ENCODE measurements around the gene SMIM14. TPM values are rescaled to one million over a fixed set of nuclear protein-coding genes. Genes with fewer than 3 reads are reported as not detected.
"Not testable (repeated sequence)": the region's sequence is repeated elsewhere in the genome, so short reads cannot be mapped to it uniquely, and the experiment has no call there.

The SMIM14 gene
- total RNA-seq, 2 donors from 2014 or later: 95.3 to 98.0 TPM

DNA sequence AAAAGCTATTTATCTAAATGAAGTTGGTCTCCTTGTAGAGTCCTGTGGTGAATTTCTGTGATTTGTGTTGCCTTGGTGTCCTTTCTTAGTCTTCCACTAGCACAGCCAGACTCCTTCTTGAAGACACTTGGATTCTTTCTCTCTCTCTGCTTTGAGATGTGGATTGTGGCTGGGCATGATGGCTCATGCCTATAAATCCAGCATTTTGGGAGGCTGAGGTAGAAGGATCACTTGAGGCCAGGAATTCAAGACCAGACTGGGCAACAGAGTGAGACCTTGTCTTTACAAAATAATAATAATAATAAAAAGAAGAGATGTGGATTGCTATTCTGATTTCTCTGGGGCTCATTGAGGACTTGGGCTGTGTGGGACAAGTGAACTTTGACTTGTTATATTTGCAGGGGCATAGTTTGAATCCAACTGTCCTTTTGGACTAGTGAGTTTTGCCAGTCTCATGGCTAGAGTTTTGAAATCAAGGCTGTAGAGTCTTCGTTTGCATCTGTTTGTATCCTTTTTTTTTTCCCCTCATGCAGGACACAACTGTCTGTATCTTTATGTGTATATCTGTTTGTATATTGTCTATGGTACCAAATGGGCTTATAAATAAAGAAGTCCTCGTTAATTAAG is 11.1 kb upstream of the SMIM14 start:
- intact Hi-C loops (cut with DNase I): no loop called here
- no peak for DNase-seq (ENCODE audit: low spot score)

DNA sequence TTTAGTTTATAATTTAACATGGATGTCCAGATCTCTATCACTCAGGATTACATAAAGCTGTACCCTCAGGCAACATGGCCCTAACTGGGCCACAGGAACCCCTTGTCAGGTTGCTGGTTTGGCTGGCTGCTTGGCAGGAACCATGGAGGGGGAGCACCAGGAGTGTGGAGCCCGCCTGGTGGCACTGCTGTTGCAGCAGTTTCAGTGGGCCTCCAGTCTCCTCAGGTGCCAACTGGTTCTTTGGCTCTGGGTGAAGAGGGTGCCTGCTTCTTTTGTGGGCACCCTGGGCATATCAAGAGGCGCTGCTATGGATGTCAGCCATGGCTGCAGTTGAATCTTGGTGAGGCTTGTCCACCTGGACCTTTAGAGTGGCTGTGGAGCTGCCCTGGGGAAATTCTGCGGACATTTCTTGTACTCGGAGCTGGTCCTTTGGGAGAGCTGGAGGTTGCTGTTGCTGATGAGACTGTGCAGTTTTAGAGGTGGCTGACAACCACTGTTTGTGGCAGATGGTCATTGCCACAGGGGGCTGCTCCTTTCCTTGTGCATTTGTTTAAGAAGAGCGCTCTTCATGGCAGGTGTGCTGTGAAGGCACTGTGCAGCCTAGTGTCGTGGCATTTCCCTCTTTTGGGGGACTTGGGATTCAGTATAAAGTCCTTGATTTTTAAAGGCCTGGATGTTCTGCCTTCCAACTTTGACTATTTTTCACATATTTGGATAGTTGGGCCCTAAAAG is 10.3 kb upstream of the SMIM14 start:
- intact Hi-C loops (cut with DNase I): no loop called here
- DNase-seq (ENCODE audit: low spot score): no peak

DNA sequence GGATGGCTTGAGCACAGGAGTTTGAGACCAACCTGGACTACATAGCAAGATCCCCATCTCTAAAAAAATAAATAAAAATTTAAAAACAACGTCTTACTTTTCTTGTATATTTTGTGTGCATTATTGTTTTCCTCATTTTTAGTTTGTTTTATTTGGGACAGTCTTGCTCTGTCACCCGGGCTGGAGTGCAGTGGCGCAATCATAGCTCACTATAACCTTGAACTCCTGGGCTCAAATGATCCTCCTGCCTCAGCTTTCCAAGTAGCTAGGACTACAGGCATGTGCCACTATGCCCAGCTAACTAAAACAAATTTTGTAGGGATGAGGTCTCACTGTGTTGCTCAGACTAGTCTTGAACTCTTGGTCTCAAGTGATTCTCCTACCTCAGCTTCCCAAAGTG is 9.5 kb upstream of the SMIM14 start:
- no peak for DNase-seq (ENCODE audit: low spot score)
- intact Hi-C loops (cut with DNase I): no loop called here

DNA sequence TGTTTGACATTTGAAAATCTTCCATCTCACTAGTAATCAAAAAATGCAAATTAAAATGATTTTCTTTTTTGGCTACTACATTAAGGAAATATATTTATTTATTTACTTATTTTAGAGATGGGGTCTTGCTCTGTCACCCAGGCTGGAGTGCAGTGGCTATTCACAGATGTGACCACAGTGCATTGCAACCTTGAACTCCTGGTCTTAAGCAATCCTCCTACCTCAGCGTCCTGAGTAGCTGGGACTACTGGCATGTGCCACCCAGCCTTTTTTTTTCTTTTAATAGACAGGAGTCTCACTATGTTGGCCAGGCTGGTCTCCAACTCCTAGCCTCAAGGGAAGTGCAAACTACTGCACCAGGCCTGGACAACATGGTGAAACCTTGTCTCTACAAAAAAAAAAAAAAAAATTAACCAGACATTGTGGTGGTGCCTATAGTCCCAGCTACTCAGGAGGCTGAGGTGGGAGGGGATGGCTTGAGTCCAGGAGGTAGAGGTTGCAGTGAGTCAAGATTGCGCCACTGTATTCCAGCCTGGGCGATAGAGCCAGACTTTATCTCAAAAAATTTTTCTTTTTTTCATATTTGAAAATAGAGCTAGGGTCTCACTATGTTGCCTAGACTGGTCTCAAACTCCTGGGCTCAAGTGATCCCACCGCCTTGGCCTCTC is 4.4 kb upstream of the SMIM14 start:
- no peak for DNase-seq (ENCODE audit: low spot score)
- intact Hi-C loops (cut with DNase I): no loop called here

DNA sequence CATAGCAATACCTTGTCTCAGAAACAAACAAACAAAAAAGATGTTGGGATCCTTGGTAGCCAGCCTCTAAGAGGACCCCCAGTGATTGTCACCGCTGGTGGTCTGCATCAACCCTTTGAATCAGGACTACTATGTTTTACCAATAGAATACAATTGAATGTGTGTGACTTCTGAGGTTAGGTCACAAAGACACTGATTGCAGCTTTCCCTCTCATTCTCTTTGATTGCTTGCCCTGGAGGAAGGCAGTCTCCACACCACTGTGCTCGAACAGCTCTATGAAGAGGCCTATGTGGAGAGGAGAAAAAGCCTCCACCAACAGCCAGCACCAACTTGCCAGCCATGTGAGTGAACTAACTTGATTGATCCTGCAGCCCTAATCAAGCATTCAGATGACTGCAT is 2.8 kb upstream of the SMIM14 start:
- peak; percentile 29 for DNase-seq (ENCODE audit: low spot score)
- intact Hi-C loops (cut with DNase I): no loop called here

DNA sequence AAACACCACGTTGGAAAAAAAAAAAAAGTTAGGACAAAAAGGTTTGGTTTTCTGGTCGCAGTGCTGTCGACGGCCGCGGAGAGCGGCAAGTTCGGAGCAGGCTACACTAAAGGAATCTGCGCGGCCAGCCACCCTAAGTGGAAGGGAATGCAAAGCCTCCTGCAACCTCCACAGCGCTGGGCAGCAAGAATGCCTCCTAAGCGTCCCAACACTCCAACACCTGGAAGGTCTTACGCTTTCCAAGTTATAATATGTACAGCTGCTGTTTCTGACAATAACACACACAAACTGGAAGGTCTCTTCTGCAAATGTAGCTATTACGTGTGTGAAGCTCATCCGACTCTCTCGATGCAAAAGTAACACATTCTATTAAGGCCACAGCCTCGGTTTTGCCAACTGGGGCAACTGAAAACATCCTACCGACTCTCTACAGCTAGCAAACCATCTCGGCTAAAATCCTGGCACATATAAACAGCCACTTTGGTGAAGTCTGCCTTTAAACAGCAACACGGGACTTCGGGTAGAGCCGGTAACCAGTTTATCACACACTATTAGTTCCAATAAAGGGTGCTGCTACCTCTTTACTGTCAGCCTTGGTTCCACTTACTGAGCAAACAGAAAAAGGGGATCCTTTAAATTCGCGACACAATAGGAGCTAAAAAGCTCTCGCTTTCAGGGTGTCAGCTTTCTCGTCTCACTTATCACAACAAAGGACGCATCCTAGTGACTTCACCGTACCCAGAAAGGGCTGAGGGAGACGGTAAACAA is 895 bp downstream of the SMIM14 start:
- intact Hi-C loops (cut with DNase I): loop anchor here in 1 of 2 donors (2.0 to 5.0 kb wide), 2 partner anchors 25 to 110 kb away; partner anchors contain the start of gene UGDH
- peak; percentile 88 for DNase-seq (ENCODE audit: low spot score)

DNA sequence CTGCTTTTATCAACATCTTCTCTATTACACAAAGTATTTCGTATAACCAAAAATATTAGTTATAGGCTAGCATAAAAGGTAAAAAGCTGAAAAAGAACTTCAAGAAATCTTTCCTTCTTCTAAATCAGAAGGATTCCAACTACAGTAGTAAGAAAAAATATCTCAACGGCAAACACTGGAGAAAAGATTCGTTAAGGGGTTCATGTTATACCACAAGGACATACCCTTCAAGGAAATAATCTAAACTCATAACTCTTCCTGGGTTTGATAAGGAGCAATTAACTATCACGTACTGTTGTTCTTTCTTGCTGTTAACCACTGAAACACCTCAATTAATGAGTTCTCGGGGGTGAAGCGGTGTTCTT is 1.5 kb downstream of the SMIM14 start:
- intact Hi-C loops (cut with DNase I): loop anchor here in 1 of 2 donors (2.0 to 5.0 kb wide), 2 partner anchors 24 to 110 kb away; partner anchors contain the start of gene UGDH

DNA sequence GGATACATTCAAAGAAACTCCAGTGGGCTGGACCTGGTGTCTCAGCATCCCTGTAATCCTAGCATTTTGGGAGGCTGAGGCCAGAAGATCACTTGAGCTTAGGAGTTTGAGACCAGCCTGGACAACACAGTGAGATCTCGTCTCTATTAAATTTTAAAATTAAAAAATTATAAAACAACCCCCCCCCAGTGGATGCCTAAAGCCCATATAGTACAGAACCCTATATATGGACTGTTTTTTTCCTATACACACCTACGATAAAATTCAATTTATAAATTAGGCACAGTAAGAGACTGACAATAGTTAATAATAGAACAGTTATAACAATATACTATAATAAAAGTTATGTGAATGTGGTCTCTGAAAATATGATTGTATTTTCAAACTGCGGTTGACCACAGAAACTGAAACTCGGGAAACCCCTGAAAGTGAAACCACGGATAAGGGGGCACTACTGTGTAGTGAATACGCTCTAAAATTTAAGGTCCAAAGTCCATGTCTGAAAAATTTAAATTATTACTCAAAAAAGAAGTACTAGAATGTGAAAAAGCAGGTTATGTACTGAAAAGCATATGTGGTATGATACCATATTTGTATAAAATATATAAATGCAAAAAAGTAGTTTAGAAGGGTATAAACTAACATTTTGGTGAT is 2.0 kb downstream of the SMIM14 start:
- DNase-seq (ENCODE audit: low spot score): no peak
- intact Hi-C loops (cut with DNase I): loop anchor here in 1 of 2 donors (2.0 to 5.0 kb wide), 2 partner anchors 24 to 109 kb away; partner anchors contain the start of gene UGDH

More for the DNA sequence above, 1.5 kb downstream of the SMIM14 start:
- no peak for DNase-seq (ENCODE audit: low spot score)

DNA sequence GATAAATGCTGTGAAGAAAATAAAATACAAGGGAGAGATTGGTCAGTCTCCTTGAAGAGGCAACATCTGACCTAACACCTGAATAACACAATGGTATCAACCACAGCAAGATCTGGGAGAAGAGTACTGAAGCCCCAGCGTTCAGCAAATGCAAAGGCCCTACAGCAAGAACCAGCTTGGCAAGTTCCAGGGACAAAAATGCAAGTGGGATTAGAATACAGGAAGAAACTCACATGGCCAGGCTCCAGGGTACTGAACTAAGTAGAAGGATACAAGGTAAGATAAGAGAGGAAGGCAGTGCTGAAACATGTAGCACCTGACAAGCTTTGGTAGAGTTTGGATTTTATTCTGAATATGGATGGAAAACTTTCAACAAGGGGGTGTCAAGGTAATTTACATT is 3.6 kb downstream of the SMIM14 start:
- intact Hi-C loops (cut with DNase I): loop anchor here in 1 of 2 donors (5.0 kb wide), 1 partner anchor 108 kb away; the partner anchor contains the start of gene UGDH
- DNase-seq (ENCODE audit: low spot score): no peak

DNA sequence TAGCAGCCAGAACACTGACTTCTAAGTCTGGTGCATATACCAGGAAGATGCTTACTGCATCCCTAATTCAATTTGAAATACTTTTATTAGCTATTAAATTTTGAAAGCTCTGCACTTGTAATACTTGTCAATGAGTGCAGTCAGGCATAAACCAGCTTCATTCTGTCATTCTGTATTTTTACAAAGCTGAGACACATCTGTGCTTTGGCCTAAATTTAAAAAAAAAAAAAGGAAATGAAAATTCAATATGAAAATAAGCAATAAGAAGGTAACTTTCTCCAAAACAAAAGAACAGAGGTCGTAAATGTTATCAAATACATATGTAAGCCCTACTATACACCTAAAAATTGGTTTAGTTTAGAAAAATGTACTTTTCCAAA is 7.0 kb downstream of the SMIM14 start:
- intact Hi-C loops (cut with DNase I): no loop called here
- DNase-seq (ENCODE audit: low spot score): no peak

DNA sequence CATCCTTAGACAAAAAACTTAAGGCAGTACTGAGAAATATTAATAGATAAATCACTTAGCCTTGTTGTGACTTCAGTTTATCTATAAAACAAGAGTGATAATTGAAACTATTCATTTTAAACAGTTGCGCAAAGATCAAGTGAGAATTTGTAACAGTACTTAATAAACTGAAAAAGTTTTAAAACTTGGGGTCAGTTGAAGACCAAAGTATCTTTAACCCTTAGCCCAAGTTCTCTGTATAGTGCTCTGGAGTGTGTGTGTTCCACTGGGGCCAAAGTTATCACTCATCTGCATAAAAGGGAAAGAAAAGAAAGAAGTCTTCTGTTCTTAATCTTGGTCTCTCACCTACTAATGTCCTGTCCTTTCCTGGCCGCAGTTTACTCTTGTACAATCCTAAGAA is 11.3 kb downstream of the SMIM14 start:
- intact Hi-C loops (cut with DNase I): no loop called here
- DNase-seq (ENCODE audit: low spot score): no peak

DNA sequence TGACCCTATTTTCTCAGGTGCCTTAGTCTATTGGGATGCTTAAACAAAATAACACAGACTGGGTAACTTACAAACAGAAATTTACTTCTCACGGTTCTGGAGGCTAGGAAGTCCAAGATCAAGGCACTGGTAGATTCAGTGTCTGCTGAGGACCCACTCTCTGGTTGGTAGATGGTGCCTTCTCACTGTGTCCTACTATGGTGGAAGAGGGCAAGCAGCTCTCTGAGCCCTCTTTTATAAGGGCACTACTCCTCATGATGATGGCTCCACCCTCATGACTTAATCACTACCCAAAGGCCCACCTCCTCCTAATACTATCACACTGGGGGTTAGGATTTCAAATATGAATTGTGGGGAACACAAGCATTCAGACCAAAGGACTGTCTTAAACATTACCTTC is 11.8 kb downstream of the SMIM14 start:
- intact Hi-C loops (cut with DNase I): no loop called here
- no peak for DNase-seq (ENCODE audit: low spot score)

DNA sequence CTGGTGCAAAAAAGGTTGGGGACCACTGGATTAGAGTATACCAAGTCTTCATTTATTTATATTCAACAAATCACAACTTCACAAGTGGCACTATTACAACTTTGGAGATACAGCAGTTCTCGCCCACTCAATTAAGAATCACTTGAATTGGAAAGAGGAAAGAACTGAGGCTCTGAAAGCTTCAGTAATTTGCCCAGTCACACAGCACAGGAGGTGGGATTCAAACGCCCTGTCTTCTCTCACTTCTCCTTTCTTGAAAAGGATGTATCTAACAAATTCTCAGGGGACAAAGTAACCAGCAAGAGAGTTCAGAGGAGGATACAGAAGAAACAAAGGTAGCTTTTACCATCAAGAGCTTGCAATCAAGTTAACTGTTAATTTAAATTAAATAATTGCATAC is 12.4 kb downstream of the SMIM14 start:
- no peak for DNase-seq (ENCODE audit: low spot score)
- intact Hi-C loops (cut with DNase I): no loop called here

DNA sequence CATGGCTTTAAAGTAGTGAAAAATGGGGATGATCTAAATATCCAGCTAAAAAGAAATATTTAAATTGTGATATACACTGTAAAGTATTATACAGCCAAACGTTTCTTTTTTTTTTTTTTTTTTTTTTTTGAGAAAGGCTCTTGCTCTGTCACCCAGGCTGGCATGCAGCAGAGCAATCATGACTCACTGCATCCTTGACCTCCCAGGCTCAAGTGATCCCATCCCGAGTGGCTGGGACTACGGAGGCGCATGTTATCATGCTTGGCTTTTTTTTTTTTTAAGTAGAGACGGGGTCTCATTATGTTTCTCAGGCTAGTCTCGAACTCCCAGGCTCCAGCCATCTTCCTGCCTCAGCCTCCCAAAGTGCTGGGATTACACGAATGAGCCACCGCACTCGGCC is 17.1 kb downstream of the SMIM14 start:
- no peak for DNase-seq (ENCODE audit: low spot score)
- intact Hi-C loops (cut with DNase I): no loop called here

DNA sequence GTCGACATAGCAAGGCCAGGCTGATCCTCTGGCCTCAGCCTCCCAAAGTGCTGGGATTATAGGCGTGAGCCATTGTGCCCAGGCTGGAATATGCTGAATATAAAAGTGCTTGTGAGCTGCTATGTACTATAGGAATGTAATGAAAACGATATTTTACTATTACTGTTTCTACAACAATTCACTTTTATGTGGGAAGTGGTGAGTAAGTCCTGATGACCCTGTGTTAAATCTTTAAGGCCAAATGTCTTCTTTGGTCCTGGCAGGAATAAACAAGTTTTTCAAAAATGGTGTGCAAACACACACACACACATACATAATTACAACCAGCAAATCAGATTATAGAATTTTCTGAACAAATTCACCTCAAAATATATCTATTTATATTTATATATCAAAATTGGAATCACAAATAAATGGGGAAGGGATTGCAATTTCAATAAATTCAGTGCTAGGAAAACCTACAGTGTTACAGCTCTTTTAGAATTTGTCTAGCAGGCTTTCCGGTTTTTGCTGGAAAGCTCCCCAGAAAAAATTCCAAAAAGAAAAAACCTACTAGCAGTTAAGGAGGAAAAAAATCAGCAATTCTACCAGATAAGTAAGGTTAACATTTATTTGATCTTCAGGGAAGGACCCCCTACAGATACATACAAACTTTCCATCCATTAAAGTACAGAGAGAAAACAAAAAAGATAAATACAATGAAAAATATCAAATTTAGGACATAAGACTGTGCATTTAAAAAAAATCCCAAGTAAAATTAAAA is 17.9 kb downstream of the SMIM14 start:
- intact Hi-C loops (cut with DNase I): no loop called here
- no peak for DNase-seq (ENCODE audit: low spot score)

DNA sequence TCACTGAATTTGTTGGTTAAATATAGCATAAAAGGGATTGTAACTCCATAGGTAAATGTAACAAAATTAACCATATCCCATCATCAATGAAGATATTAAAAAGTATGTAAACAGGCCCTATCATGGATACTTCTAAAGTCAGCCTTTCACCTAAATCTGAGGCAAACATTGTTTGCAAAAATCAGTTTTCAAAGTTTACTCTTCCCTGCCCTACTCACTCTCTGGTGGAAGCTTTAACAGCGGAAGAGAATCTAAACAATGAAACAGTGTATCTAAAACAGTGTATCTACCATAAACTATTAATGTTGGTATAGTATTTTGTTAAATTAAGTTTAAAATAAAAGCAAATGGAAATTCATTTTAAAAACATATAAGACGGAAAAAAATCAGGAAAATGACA is 21.1 kb downstream of the SMIM14 start:
- no peak for DNase-seq (ENCODE audit: low spot score)
- intact Hi-C loops (cut with DNase I): no loop called here

DNA sequence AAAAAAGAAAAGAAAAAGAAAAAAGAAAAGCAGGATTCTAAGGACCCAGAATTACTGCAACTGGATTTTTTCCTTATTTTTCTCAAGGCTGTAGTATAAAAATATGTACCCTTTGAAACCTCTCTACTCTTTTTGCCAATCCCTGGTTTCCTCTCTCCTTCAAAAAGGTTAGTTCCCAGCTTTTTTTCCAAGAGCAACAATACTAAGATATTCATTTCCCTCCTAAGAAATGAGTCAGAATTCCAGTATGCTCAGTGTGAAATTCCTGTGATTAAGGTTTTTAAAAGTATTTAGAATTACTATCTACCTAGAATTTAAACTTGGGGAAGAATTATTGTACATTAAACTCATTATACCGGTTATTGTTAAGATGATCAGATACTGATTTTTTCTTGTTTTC is 22.0 kb downstream of the SMIM14 start:
- DNase-seq (ENCODE audit: low spot score): no peak
- intact Hi-C loops (cut with DNase I): no loop called here

DNA sequence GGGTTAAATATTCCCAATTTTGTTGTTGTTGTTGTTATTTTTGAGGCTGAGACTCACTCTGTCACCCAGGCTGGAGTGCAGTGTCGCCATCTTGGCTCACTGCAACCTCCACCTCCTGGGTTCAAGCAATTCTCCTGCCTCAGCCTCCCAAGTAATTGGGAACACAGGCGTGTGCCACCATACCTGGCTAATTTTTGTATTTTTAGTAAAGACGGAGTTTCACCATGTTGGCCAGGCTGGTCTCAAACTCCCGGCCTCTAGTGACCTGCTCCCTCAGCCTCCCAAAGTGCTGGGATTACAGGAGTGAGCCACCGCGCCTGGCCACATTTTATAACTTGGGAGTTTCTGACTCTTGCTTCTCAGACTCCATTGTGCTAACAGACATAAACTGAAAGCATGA is 22.6 kb downstream of the SMIM14 start:
- DNase-seq (ENCODE audit: low spot score); intact Hi-C loops (cut with DNase I): not testable (repeated sequence)

Data from posterior vena cava (tissue), 2 donors.